Ascending aorta (tissue), 2 donors: ENCODE measurements around the gene ENTPD3. TPM values are rescaled to one million over a fixed set of nuclear protein-coding genes. Genes with fewer than 3 reads are reported as not detected.
"Not testable (repeated sequence)": the region's sequence is repeated elsewhere in the genome, so short reads cannot be mapped to it uniquely, and the experiment has no call there.

ENCODE experiments used
- DNase-seq, 2 donors: peaks; one replicate each; pipeline ENCODE4 v3.0.0-alpha.2; 2019; ENCODE audit warnings: low spot score in 2 of 2
- H3K27ac ChIP-seq, 2 donors: fragments of 200-600 bp; sonication (generic); one replicate each; pipeline ENCODE4 v1.5.1; 2016 to 2017; ENCODE audit warnings: mild to moderate bottlenecking in 1 of 2
- H3K27me3 ChIP-seq: fragments of 200-600 bp; sonication (generic); one replicate; pipeline ENCODE4 v1.5.1; 2017
- H3K36me3 ChIP-seq, 2 donors: fragments of 200-600 bp; sonication (generic); one replicate each; pipeline ENCODE4 v1.5.1; 2016
- H3K4me1 ChIP-seq, 2 donors: fragments of 200-600 bp; sonication (generic); one replicate each; pipeline ENCODE4 v1.5.1; 2016 to 2017; ENCODE audit warnings: mild to moderate bottlenecking in 1 of 2
- H3K4me3 ChIP-seq, 2 donors: fragments of 200-600 bp; sonication (generic); one replicate each; pipeline ENCODE4 v1.5.1; 2016 to 2017; ENCODE audit warnings: mild to moderate bottlenecking in 1 of 2
- H3K9me3 ChIP-seq, 2 donors: fragments of 200-600 bp; sonication (generic); one replicate each; pipeline ENCODE4 v1.5.1; 2016
- CTCF ChIP-seq, 3 experiments: fragments of 200-600 bp in 2 of 3; fragments of 450-650 bp in 1 of 3; sonication (generic) in 2 of 3; IDR thresholded peaks; one replicate each; pipeline ENCODE4 v1.5.1; 2016 to 2019; ENCODE audit warnings: antibody characterized with exemption in 3 of 3, mild to moderate bottlenecking in 1 of 3, moderate library complexity in 1 of 3
- intact Hi-C: fragments of 100-400 bp; cut with DNase I; formaldehyde crosslinking; loops from one replicate; pipeline ENCODE4 v1.15.1; 2023
- total RNA-seq: library from RNA; depleted of rRNA; stranded (reverse); fragments of >200 nt; gene quantifications from one replicate; pipeline ENCODE4 v1.1.0, GENCODE V29; 2016

ENTPD3 gene
- total RNA-seq, 1 donor from 2014 or later: 1.6 TPM

GRCh38 chr3:40453933-40454332, 66.9 kb downstream of the ENTPD3 start:
- peak overlapping the region; percentile 77 to 89 for H3K27ac ChIP-seq
- intact Hi-C loops: loop anchor here (1.0 to 10.0 kb wide), 11 partner anchors 23 to 2002 kb away; partner anchors contain the start of genes ACVR2B, SLC25A38, ULK4 and ZNF619
- DNase-seq: no peak
- H3K9me3 ChIP-seq: no peaks in the 10 kb centered on the region
- H3K4me3 ChIP-seq: peak overlapping the region; percentile 61 to 68
- H3K4me1 ChIP-seq: peaks cover 0 to 22% of the 10 kb centered on the region in 2 donors
- no peak for TF ChIP-seq CTCF (IDR thresholded peaks at IDR 0.05)
- no peaks in the 10 kb centered on the region for H3K27me3 ChIP-seq
- H3K36me3 ChIP-seq: peaks cover 4 to 7% of the 10 kb centered on the region in 2 donors

GRCh38 chr3:40455328-40455727, 68.3 kb downstream of the ENTPD3 start:
- Histone ChIP-seq H3K36me3 (peaks cover 17 to 21% of the 10 kb centered on the region in 2 donors), H3K4me3 (no peak overlapping the region), H3K4me1 (peaks cover 0 to 22% of the 10 kb centered on the region in 2 donors), H3K27me3 (no peaks in the 10 kb centered on the region), H3K27ac (no peak overlapping the region), H3K9me3 (no peaks in the 10 kb centered on the region)
- TF ChIP-seq CTCF (IDR thresholded peaks at IDR 0.05): no peak
- no peak for DNase-seq
- intact Hi-C loops: loop anchor here (10.0 kb wide), 5 partner anchors 419 to 1509 kb away; partner anchors contain the start of genes SLC25A38 and ULK4

GRCh38 chr3:40456279-40456939, 69.4 kb downstream of the ENTPD3 start:
- H3K36me3 ChIP-seq: peaks cover 25 to 32% of the 10 kb centered on the region in 2 donors
- intact Hi-C loops: loop anchor here (10.0 kb wide), 5 partner anchors 418 to 1508 kb away; partner anchors contain the start of genes SLC25A38 and ULK4
- H3K27ac ChIP-seq: peak overlapping the region; percentile 87 to 93
- peak overlapping the region; percentile 83 to 85 for H3K4me3 ChIP-seq
- peaks cover 0 to 22% of the 10 kb centered on the region in 2 donors for H3K4me1 ChIP-seq
- no peak for TF ChIP-seq CTCF (IDR thresholded peaks at IDR 0.05)
- no peaks in the 10 kb centered on the region for H3K9me3 ChIP-seq
- DNase-seq: no peak
- no peaks in the 10 kb centered on the region for H3K27me3 ChIP-seq

- TF ChIP-seq CTCF (IDR thresholded peaks at IDR 0.05): no peak
- no peaks in the 10 kb centered on the region for H3K9me3 ChIP-seq
- peak within 1 kb of the TSS; percentile 83 to 85 for H3K4me3 ChIP-seq
- DNase-seq: peak; percentile 79 to 98
- H3K27ac ChIP-seq: peak within 1 kb of the TSS; percentile 87 to 93
- H3K4me1 ChIP-seq: peaks cover 0 to 21% of the 10 kb centered on the region in 2 donors
- intact Hi-C loops: loop anchor here (1.0 to 10.0 kb wide), 6 partner anchors 67 to 1508 kb away; partner anchors contain the start of genes SLC25A38, ULK4 and ZNF621
- H3K36me3 ChIP-seq: peaks cover 32 to 40% of the 10 kb centered on the region in 2 donors
- no peaks in the 10 kb centered on the region for H3K27me3 ChIP-seq
Observed at GRCh38 chr3:40456940-40457823, 70.2 kb downstream of the ENTPD3 start, which contains the start of gene RPL14. Gene RPL14 (plus strand): TSS chr3:40457339. CDS start chr3:40457472, 133 bp downstream.

- TF ChIP-seq CTCF (IDR thresholded peaks at IDR 0.05): no peak
- Histone ChIP-seq H3K27me3 (no peaks in the 10 kb centered on the region), H3K9me3 (no peaks in the 10 kb centered on the region), H3K4me3 (peak overlapping the region; percentile 83 to 85), H3K4me1 (peaks cover 0 to 17% of the 10 kb centered on the region in 2 donors), H3K27ac (peak overlapping the region in 1 of 2 donors; percentile 87), H3K36me3 (peaks cover 44 to 53% of the 10 kb centered on the region in 2 donors)
- DNase-seq: no peak
- intact Hi-C loops: loop anchor here (10.0 kb wide), 5 partner anchors 416 to 1506 kb away; partner anchors contain the start of genes SLC25A38 and ULK4
Observed at GRCh38 chr3:40458473-40458872, 71.5 kb downstream of the ENTPD3 start.

GRCh38 chr3:40460481-40460880, 73.5 kb downstream of the ENTPD3 start:
- H3K4me3 ChIP-seq, H3K27ac ChIP-seq, H3K9me3 ChIP-seq, H3K27me3 ChIP-seq, intact Hi-C loops, DNase-seq: not testable (repeated sequence)
- Histone ChIP-seq H3K36me3 (peaks cover 56 to 67% of the 10 kb centered on the region in 2 donors), H3K4me1 (peaks cover 0 to 15% of the 10 kb centered on the region in 2 donors)
